Measurements from ENCODE around the gene MARCHF6. TPM values are rescaled to one million over a fixed set of nuclear protein-coding genes. Genes with fewer than 3 reads are reported as not detected.

MARCHF6 gene
- total and polyA plus RNA-seq, 2 experiments from 2014 or later, result 70.9 to 91.1 TPM

- Histone ChIP-seq H4K20me1 (ENCODE audit: insufficient read depth, poor library complexity, severe bottlenecking) (no peaks in the 10 kb centered on the region), H3K9me3 (ENCODE audit: low read depth) (no peaks in the 10 kb centered on the region), H3K4me3 (no peak overlapping the region), H2AFZ (no peak overlapping the region), H3K9me2 (replicated peaks; ENCODE audit: insufficient read depth) (no peaks in the 10 kb centered on the region), H3K4me2 (no peak overlapping the region), H3K36me3 (replicated peaks; ENCODE audit: insufficient read depth, low read depth) (no peaks in the 10 kb centered on the region), H3K4me1 (ENCODE audit: insufficient read depth) (peaks cover 3% of the 10 kb centered on the region), H3K27me3 (no peaks in the 10 kb centered on the region), H3K27ac (no peak overlapping the region), H3K79me2 (peaks cover under 1% of the 10 kb centered on the region)
- WGBS (ENCODE audit: low lambda C conversion rate, missing lambda C conversion rate), result 92% methylated on average over 10 of the region's 10 CpGs
- TF ChIP-seq EZH2 (IDR thresholded peaks at IDR 0.05; ENCODE audit: borderline replicate concordance), result no peak
- TF ChIP-seq CTCF (IDR thresholded peaks at IDR 0.05; ENCODE audit: poor library complexity), result no peak
- TF ChIP-seq EZH2phosphoT487 (IDR thresholded peaks at IDR 0.05; ENCODE audit: low read depth, severe bottlenecking, unreplicated experiment), result no peak
- DNase-seq (ENCODE audit: low spot score), result no peak
Observed at GRCh38 chr5:10311595-10312425, 41.7 kb upstream of the MARCHF6 start.

- Histone ChIP-seq H3K4me3 (no peak overlapping the region), H3K9me2 (replicated peaks; ENCODE audit: insufficient read depth) (no peaks in the 10 kb centered on the region), H3K27ac (no peak overlapping the region), H2AFZ (no peak overlapping the region), H3K79me2 (no peaks in the 10 kb centered on the region), H3K9me3 (ENCODE audit: low read depth) (no peaks in the 10 kb centered on the region), H3K4me2 (no peak overlapping the region), H4K20me1 (ENCODE audit: insufficient read depth, poor library complexity, severe bottlenecking) (no peaks in the 10 kb centered on the region), H3K4me1 (ENCODE audit: insufficient read depth) (no peaks in the 10 kb centered on the region), H3K36me3 (replicated peaks; ENCODE audit: insufficient read depth, low read depth) (no peaks in the 10 kb centered on the region), H3K27me3 (no peaks in the 10 kb centered on the region)
- 91% methylated on average over 5 of the region's 5 CpGs for WGBS (ENCODE audit: low lambda C conversion rate, missing lambda C conversion rate)
- no peak for TF ChIP-seq EZH2 (IDR thresholded peaks at IDR 0.05; ENCODE audit: borderline replicate concordance)
- no peak for DNase-seq (ENCODE audit: low spot score)
Observed at GRCh38 chr5:10315201-10315600, 38.3 kb upstream of the MARCHF6 start.

GRCh38 chr5:10315824-10316509 is 37.5 kb upstream of the MARCHF6 start:
- TF ChIP-seq EZH2phosphoT487 (IDR thresholded peaks at IDR 0.05; ENCODE audit: low read depth, severe bottlenecking, unreplicated experiment) (no peak), CTCF (IDR thresholded peaks at IDR 0.05; ENCODE audit: poor library complexity) (no peak), EZH2 (IDR thresholded peaks at IDR 0.05; ENCODE audit: borderline replicate concordance) (no peak)
- Histone ChIP-seq H3K79me2 (no peaks in the 10 kb centered on the region), H3K4me1 (ENCODE audit: insufficient read depth) (no peaks in the 10 kb centered on the region), H3K27me3 (no peaks in the 10 kb centered on the region), H3K9me2 (replicated peaks; ENCODE audit: insufficient read depth) (no peaks in the 10 kb centered on the region), H3K4me3 (no peak overlapping the region), H3K4me2 (no peak overlapping the region), H2AFZ (no peak overlapping the region), H4K20me1 (ENCODE audit: insufficient read depth, poor library complexity, severe bottlenecking) (no peaks in the 10 kb centered on the region), H3K36me3 (replicated peaks; ENCODE audit: insufficient read depth, low read depth) (no peaks in the 10 kb centered on the region), H3K27ac (no peak overlapping the region), H3K9me3 (ENCODE audit: low read depth) (no peaks in the 10 kb centered on the region)
- 96% methylated on average over 15 of the region's 15 CpGs for WGBS (ENCODE audit: low lambda C conversion rate, missing lambda C conversion rate)
- DNase-seq (ENCODE audit: low spot score), result no peak

Measured in hepatocyte (in vitro differentiated cells).